Peyer's patch (tissue), 4 donors: ENCODE measurements around the gene SPRED2. TPM values are rescaled to one million over a fixed set of nuclear protein-coding genes. Genes with fewer than 3 reads are reported as not detected.

Experiments used
- DNase-seq, 3 donors: peaks; one replicate each; pipeline ENCODE4 v3.0.0-alpha.2; 2017 to 2019
- H3K27ac ChIP-seq, 4 donors: fragments of 200-600 bp; sonication (generic); one replicate each; pipeline ENCODE4 v1.5.1; 2016 to 2019
- H3K27me3 ChIP-seq, 2 donors: fragments of 200-600 bp; sonication (generic); one replicate each; pipeline ENCODE4 v1.5.1; 2019
- H3K36me3 ChIP-seq, 3 donors: fragments of 200-600 bp; sonication (generic); one replicate each; pipeline ENCODE4 v1.5.1; 2016 to 2019
- H3K4me1 ChIP-seq, 4 donors: fragments of 200-600 bp; sonication (generic); one replicate each; pipeline ENCODE4 v1.5.1; 2016 to 2019
- H3K4me3 ChIP-seq, 4 donors: fragments of 200-600 bp; sonication (generic); 1 replicate in 3 of 4; 2 replicates in 1 of 4; pipeline ENCODE4 v1.5.1; 2016 to 2019; ENCODE audit warnings: mild to moderate bottlenecking in 1 of 4
- H3K9me3 ChIP-seq, 4 donors: fragments of 200-600 bp; sonication (generic); one replicate each; pipeline ENCODE4 v1.5.1; 2016 to 2019; ENCODE audit warnings: mild to moderate bottlenecking in 1 of 4
- CTCF ChIP-seq, 6 experiments: fragments of 450-650 bp in 4 of 6; fragments of 200-600 bp in 2 of 6; sonication (generic) in 1 of 6; IDR thresholded peaks; one replicate each; pipeline ENCODE4 v1.5.1; 2017 to 2019; ENCODE audit warnings: antibody characterized with exemption in 6 of 6, mild to moderate bottlenecking in 3 of 6, moderate library complexity in 1 of 6
- POLR2A ChIP-seq, 2 donors: fragments of 450-650 bp; IDR thresholded peaks; one replicate each; pipeline ENCODE4 v1.5.1; 2017; ENCODE audit warnings: antibody characterized with exemption in 2 of 2, mild to moderate bottlenecking in 2 of 2, moderate library complexity in 2 of 2
- total RNA-seq, 4 donors: library from RNA; depleted of rRNA; stranded (reverse); fragments of >200 nt; gene quantifications; one replicate each; pipeline ENCODE4 v1.1.0, GENCODE V29; 2016

SPRED2 gene
- total RNA-seq, 4 donors from 2014 or later: 14.9 to 26.9 (median 23.0) TPM

DNA sequence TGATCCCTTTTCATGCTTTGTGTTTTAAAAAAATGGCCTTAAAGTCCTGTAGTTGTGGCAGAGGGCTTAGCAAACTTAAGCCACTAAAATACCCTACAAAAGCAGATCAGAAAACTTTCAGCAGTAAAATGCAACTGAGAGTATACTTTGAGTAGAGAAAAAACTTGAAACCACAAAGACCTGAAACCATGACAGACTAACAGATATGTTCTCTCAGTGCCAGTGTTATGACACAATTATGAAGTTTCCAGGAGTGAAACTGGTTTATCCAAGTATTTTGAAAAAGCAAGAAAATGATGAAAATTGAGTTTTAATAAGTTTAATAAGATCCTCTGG lies 74.5 kb downstream of the SPRED2 start:
- Histone ChIP-seq H3K9me3 (no peaks in the 10 kb centered on the region), H3K27me3 (no peaks in the 10 kb centered on the region), H3K4me3 (no peak overlapping the region), H3K36me3 (no peaks in the 10 kb centered on the region), H3K27ac (no peak overlapping the region), H3K4me1 (peaks cover 0 to 16% (median 0%) of the 10 kb centered on the region in 4 donors)
- TF ChIP-seq POLR2A (IDR thresholded peaks at IDR 0.05): no peak
- TF ChIP-seq CTCF (IDR thresholded peaks at IDR 0.05): no peak
- DNase-seq: no peak

GRCh38 chr2:65357095-65357958 lies 75.1 kb downstream of the SPRED2 start:
- Histone ChIP-seq H3K9me3 (no peaks in the 10 kb centered on the region), H3K27me3 (no peaks in the 10 kb centered on the region), H3K4me1 (peaks cover 0 to 13% (median 0%) of the 10 kb centered on the region in 4 donors), H3K4me3 (no peak overlapping the region), H3K36me3 (no peaks in the 10 kb centered on the region), H3K27ac (no peak overlapping the region)
- TF ChIP-seq POLR2A (IDR thresholded peaks at IDR 0.05) (no peak), CTCF (IDR thresholded peaks at IDR 0.05) (no peak)
- DNase-seq: no peak

GRCh38 chr2:65355186-65355831 lies 77.1 kb downstream of the SPRED2 start:
- Histone ChIP-seq H3K4me3 (no peak overlapping the region), H3K4me1 (peaks cover 0 to 22% (median 0%) of the 10 kb centered on the region in 4 donors), H3K27me3 (no peaks in the 10 kb centered on the region), H3K27ac (no peak overlapping the region), H3K9me3 (no peaks in the 10 kb centered on the region), H3K36me3 (no peaks in the 10 kb centered on the region)
- DNase-seq: peak in 1 of 3 donors; percentile 62
- no peak for TF ChIP-seq POLR2A (IDR thresholded peaks at IDR 0.05)
- TF ChIP-seq CTCF (IDR thresholded peaks at IDR 0.05): no peak

DNA sequence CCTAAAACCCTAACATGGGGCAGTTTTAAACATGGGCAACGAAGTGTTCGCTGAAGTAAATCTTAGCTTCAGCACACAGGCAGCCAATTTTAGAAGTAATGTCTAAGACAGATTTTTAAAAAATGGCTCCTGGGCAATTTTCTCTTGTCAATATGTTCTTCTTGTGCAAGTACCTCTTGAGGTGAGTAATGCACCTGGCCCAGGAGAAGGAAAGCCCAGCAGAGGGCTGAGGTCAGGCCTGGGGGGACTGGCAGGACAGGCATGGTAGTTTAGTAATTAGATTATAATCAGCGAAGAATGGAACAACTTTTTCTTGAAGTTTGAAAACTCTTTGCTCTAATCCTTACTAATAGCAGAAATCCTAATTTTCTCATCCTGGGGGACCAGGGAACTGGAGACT lies 77.6 kb downstream of the SPRED2 start:
- DNase-seq: no peak
- H3K4me3 ChIP-seq: no peak overlapping the region
- TF ChIP-seq POLR2A (IDR thresholded peaks at IDR 0.05) (no peak), CTCF (IDR thresholded peaks at IDR 0.05) (no peak)
- no peaks in the 10 kb centered on the region for H3K27me3 ChIP-seq
- no peaks in the 10 kb centered on the region for H3K9me3 ChIP-seq
- H3K36me3 ChIP-seq: no peaks in the 10 kb centered on the region
- no peak overlapping the region for H3K27ac ChIP-seq
- peaks cover 0 to 27% (median 0%) of the 10 kb centered on the region in 4 donors for H3K4me1 ChIP-seq

- Histone ChIP-seq H3K4me1 (peaks cover 0 to 33% (median 0%) of the 10 kb centered on the region in 4 donors), H3K4me3 (no peak overlapping the region), H3K9me3 (no peaks in the 10 kb centered on the region), H3K27me3 (no peaks in the 10 kb centered on the region), H3K27ac (peak overlapping the region in 2 of 4 donors; percentile 31 to 34), H3K36me3 (no peaks in the 10 kb centered on the region)
- no peak for DNase-seq
- TF ChIP-seq CTCF (IDR thresholded peaks at IDR 0.05) (no peak), POLR2A (IDR thresholded peaks at IDR 0.05) (no peak)
Measured at GRCh38 chr2:65353927-65354326, 78.5 kb downstream of the SPRED2 start.
